OCI-LY1 (cell line): ENCODE measurements around the gene TAS1R1.

Source experiments
- CTCF ChIP-seq: fragments of 200-600 bp; sonication (generic), shearing (Covaris generic); IDR thresholded peaks from 2 replicates; pipeline ENCODE4 v1.5.1; 2017; ENCODE audit warnings: mild to moderate bottlenecking, antibody characterized with exemption, low read length, moderate library complexity, mixed read lengths
- EZH2 ChIP-seq: fragments of 200-600 bp; sonication (generic), shearing (Covaris generic); IDR thresholded peaks from 2 replicates; pipeline ENCODE4 v1.8.0; 2017; ENCODE audit warnings: borderline replicate concordance, mixed run types, mild to moderate bottlenecking, antibody characterized with exemption, low read length, moderate library complexity, mixed read lengths

- TF ChIP-seq CTCF (no peak), EZH2 (no peak)
Observed at GRCh38 chr1:6625584-6626149, 70.6 kb downstream of the TAS1R1 start.
